Nephron (organoid): Measurements from ENCODE around the gene TMEM39A.

ENCODE experiments used
- H3K27ac Mint-ChIP-seq, 3 experiments: 2 replicates each; pipeline ENCODE4 v1.8.0; 2020; ENCODE audit warnings: mixed read lengths in 3 of 3, mild to moderate bottlenecking in 2 of 3, moderate library complexity in 1 of 3
- H3K27me3 Mint-ChIP-seq: 2 replicates; pipeline ENCODE4 v1.8.0; 2021; ENCODE audit warnings: low read depth, mild to moderate bottlenecking, moderate library complexity, mixed read lengths
- H3K36me3 Mint-ChIP-seq: 2 replicates; pipeline ENCODE4 v1.8.0; 2020; ENCODE audit warnings: low read depth, mixed read lengths
- H3K4me1 Mint-ChIP-seq: 2 replicates; pipeline ENCODE4 v1.8.0; 2020; ENCODE audit warnings: mixed read lengths
- H3K4me3 Mint-ChIP-seq, 3 experiments: 2 replicates each; pipeline ENCODE4 v1.8.0; 2020; ENCODE audit warnings: mild to moderate bottlenecking in 3 of 3, mixed read lengths in 3 of 3, moderate library complexity in 2 of 3
- H3K9me3 Mint-ChIP-seq: 2 replicates; pipeline ENCODE4 v1.8.0; 2020; ENCODE audit warnings: mixed read lengths
- TF ChIP-seq, protein P1 (sequence below), 3 experiments: fragments of 200-600 bp; sonication (generic); IDR thresholded peaks; one replicate each; pipeline ENCODE4 v1.5.0; 2021; ENCODE audit warnings: antibody characterized with exemption in 3 of 3; ENCODE audit not compliant: unreplicated experiment in 3 of 3

TMEM39A gene

DNA sequence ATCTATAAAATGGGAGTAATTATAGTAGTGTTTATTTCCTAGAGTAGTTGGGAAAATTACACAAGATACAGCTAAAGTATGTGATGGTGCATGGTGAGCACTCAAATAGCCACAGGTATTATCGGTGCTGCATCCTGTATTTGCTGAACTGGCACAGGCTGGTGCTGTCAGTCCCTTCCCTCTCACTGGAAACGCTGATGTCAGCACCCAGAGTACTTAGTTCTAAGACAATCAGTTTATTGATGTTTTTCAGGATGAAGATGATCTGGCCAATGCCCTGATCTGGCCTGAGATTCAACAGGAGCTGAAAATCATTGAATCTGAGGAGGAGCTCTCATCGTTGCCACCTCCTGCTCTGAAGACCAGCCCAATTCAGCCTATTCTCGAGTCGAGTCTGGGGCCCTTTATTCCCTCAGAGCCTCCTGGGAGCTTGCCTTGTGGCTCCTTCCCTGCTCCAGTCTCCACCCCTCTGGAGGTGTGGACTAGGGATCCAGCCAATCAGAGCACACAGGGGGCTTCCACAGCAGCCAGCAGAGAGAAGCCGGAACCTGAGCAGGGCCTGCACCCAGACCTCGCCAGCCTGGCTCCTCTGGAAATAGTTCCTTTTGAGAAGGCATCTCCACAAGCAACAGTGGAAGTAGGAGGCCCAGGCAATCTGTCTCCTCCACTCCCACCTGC is 49.7 kb downstream of the TMEM39A start:
- Mint-ChIP-seq H3K4me1 (no peaks in the 10 kb centered on the region), H3K27me3 (no peaks in the 10 kb centered on the region), H3K27ac (peak overlapping the region in 1 of 3 experiments; percentile 60), H3K36me3 (peaks cover 36% of the 10 kb centered on the region), H3K9me3 (no peaks in the 10 kb centered on the region), H3K4me3 (no peak overlapping the region)
- TF ChIP-seq, protein P1, sequence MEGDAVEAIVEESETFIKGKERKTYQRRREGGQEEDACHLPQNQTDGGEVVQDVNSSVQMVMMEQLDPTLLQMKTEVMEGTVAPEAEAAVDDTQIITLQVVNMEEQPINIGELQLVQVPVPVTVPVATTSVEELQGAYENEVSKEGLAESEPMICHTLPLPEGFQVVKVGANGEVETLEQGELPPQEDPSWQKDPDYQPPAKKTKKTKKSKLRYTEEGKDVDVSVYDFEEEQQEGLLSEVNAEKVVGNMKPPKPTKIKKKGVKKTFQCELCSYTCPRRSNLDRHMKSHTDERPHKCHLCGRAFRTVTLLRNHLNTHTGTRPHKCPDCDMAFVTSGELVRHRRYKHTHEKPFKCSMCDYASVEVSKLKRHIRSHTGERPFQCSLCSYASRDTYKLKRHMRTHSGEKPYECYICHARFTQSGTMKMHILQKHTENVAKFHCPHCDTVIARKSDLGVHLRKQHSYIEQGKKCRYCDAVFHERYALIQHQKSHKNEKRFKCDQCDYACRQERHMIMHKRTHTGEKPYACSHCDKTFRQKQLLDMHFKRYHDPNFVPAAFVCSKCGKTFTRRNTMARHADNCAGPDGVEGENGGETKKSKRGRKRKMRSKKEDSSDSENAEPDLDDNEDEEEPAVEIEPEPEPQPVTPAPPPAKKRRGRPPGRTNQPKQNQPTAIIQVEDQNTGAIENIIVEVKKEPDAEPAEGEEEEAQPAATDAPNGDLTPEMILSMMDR (IDR thresholded peaks at IDR 0.05; ENCODE audit: unreplicated experiment in 3 of 3): no peak

DNA sequence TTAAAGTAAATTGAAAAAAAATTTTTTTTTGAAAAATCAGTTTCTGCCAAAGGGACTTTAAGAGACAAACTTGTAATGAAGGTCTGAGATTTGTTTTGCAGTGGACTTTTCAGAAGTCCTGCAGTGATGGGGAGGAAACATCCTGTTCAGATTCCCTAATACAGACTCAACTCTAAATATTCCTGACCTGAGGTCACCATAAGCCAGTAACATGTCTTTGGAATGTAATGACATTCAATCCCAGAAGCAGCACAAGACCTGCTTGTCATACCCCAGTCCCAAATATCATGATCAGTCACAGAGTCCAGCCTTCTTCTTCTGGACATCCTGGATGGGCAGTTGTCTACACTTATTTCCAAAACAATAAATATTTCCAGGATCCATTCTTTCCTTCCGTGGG is 53.6 kb downstream of the TMEM39A start:
- H3K36me3 Mint-ChIP-seq: peaks cover 42% of the 10 kb centered on the region
- TF ChIP-seq, protein P1 (IDR thresholded peaks at IDR 0.05; ENCODE audit: unreplicated experiment in 3 of 3): no peak
- H3K27me3 Mint-ChIP-seq: no peaks in the 10 kb centered on the region
- no peaks in the 10 kb centered on the region for H3K4me1 Mint-ChIP-seq
- no peaks in the 10 kb centered on the region for H3K9me3 Mint-ChIP-seq
- no peak overlapping the region for H3K27ac Mint-ChIP-seq
- H3K4me3 Mint-ChIP-seq: no peak overlapping the region

DNA sequence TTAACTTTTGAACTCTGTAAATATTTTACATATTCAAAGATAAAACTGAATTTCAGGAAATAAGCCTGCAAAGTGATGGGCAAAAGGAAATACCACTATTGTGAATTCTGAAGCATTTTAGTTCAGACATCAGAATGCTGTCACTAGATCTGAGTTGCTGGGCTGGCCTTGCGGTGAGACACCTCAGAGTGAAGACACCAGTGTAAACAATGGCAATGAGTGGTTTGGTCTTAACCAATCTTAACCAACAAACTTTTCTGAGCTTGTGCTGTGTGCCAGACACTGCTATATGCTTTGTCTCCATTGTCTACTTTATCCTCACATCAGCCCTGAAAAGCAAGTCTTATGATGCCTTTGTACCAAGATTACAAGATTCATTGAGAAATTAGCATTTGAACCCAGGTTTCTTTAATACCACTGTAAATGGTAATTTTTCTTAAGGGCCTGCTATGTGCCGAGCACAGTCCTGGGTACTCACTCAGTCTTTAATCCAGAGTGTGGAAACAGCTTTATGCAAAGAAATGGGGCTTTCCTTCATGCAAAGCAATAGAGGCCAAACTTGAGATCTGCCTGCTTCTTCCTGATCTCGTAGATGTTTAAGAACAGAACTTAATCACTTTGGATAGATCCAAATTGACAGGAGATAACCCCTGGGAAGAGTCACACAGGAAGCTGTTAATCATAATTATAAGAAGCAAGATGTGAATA is 55.0 kb downstream of the TMEM39A start:
- H3K4me1 Mint-ChIP-seq: peaks cover 2% of the 10 kb centered on the region
- no peak overlapping the region for H3K27ac Mint-ChIP-seq
- H3K36me3 Mint-ChIP-seq: peaks cover 38% of the 10 kb centered on the region
- no peaks in the 10 kb centered on the region for H3K9me3 Mint-ChIP-seq
- H3K4me3 Mint-ChIP-seq: no peak overlapping the region
- TF ChIP-seq, protein P1 (IDR thresholded peaks at IDR 0.05; ENCODE audit: unreplicated experiment in 3 of 3): no peak
- H3K27me3 Mint-ChIP-seq: no peaks in the 10 kb centered on the region

DNA sequence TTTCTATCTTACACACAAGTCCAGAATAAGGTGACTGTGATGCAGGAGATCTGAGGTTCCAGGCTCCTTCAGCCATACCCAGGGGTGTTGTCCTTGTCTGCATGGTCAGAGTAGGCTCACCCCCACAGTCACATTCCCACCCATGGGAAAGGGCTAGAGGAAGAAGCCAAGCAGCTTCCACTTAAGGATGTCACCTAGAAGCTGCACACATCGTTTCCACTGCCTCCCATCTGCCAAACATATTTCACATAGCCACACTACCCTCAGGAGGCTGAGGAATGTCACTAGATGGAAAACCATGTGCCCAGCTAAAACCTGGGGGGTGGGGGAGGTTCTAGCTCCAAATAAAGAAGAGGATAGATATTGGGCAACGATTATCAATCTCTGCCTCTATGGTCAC is 58.1 kb downstream of the TMEM39A start:
- no peak overlapping the region for H3K4me3 Mint-ChIP-seq
- peaks cover 9% of the 10 kb centered on the region for H3K4me1 Mint-ChIP-seq
- H3K27me3 Mint-ChIP-seq: no peaks in the 10 kb centered on the region
- no peaks in the 10 kb centered on the region for H3K9me3 Mint-ChIP-seq
- H3K36me3 Mint-ChIP-seq: peaks cover 27% of the 10 kb centered on the region
- TF ChIP-seq, protein P1 (IDR thresholded peaks at IDR 0.05; ENCODE audit: unreplicated experiment in 3 of 3): no peak
- H3K27ac Mint-ChIP-seq: no peak overlapping the region

DNA sequence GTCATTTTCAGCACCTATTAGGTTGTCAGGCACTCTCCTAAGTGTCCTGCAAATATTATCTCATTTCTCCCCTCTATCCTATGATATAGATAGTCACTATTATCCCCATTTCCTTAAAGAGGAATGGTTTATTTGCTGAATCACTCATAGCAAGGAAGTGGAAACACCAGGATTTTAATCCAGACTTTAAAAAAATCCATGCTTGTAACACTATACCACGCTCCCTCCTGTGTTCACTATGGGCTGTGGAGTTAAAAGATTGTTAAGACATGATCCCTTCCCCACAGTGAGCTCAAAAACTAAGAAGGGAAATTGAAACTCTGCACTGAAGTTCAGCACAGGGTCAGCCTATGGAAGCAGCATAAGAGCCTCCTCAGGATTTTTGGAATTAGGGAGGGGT is 60.2 kb downstream of the TMEM39A start:
- no peak overlapping the region for H3K4me3 Mint-ChIP-seq
- TF ChIP-seq, protein P1 (IDR thresholded peaks at IDR 0.05; ENCODE audit: unreplicated experiment in 3 of 3): no peak
- H3K36me3 Mint-ChIP-seq: peaks cover 18% of the 10 kb centered on the region
- no peaks in the 10 kb centered on the region for H3K9me3 Mint-ChIP-seq
- H3K27ac Mint-ChIP-seq: peak overlapping the region in 2 of 3 experiments; percentile 2 to 24
- H3K4me1 Mint-ChIP-seq: peaks cover 9% of the 10 kb centered on the region
- H3K27me3 Mint-ChIP-seq: no peaks in the 10 kb centered on the region
